HG02798 (cell line): ENCODE measurements around the gene RAPGEF3.

Experiments used
- ATAC-seq: cut with Tn5 transposase; IDR thresholded peaks from one replicate; pipeline ENCODE4 v1.9.1; 2021; ENCODE audit warnings: mild to moderate bottlenecking; ENCODE audit not compliant: unreplicated experiment, poor library complexity

The RAPGEF3 gene

GRCh38 chr12:47758834-47759690 is at the start of gene RAPGEF3:
RAPGEF3 (minus strand) TSS chr12:47758880; CDS start chr12:47758556, 324 bp downstream.
- peak; percentile 50 for ATAC-seq

DNA sequence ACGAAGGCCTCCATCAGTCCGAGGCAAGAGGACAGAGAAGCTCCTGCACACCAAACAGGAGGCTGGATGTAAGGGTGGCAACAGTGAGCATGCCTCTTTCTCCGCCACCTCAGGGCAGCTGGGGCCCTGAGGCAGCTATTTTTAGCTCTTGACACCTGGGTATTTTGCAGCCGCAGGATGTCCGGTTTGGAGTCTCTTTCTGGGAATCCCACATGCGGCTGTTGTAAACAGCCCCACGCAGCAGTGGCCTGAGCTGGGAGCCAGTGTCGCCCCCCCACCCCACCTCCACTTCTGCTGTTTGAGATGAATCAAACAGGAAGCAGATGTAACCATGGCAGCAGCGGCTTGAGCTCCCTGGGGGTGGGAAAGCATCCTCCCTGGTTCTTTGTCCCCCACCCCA is 49.4 kb upstream of the RAPGEF3 start:
- peak; percentile 39 for ATAC-seq

GRCh38 chr12:47807338-47807737 is 48.7 kb upstream of the RAPGEF3 start:
- no peak for ATAC-seq

- no peak for ATAC-seq
These were observed 46.7 kb upstream of the RAPGEF3 start for GRCh38 chr12:47805417-47805816.

GRCh38 chr12:47804171-47804570 is 45.5 kb upstream of the RAPGEF3 start:
- ATAC-seq = no peak

DNA sequence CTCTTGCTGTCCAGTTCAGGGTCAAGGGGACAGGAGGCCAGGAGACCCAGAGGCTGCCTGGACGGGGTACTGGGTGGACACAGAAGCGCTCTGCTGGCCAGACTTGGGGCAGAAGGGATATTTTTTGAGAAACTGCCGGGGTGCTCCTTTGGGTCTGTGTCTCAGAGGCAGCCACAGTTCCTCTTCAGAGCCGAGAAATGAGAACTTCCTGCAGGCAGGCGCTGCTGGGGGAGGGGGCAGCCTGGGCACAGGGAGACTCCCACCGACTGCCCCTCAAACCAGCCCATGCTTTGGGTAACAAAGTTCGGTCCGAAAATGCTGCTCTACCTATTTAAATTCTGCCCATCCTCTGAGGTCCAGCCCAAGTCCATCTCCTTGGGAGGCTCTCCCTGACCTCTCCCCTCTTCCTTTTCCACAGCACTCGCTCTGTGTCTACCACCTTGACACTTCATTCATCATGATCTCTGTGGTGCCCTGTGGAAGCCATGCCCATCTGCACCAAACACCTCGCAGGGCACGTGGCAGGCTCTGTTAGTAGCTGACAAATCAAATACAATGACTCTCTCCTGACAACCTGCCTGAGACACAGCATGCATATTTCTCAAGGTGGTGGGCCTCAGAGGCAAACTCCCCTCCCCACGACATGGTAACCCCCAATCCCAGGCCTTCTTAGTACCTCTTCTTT is 44.7 kb upstream of the RAPGEF3 start:
- ATAC-seq = no peak

DNA sequence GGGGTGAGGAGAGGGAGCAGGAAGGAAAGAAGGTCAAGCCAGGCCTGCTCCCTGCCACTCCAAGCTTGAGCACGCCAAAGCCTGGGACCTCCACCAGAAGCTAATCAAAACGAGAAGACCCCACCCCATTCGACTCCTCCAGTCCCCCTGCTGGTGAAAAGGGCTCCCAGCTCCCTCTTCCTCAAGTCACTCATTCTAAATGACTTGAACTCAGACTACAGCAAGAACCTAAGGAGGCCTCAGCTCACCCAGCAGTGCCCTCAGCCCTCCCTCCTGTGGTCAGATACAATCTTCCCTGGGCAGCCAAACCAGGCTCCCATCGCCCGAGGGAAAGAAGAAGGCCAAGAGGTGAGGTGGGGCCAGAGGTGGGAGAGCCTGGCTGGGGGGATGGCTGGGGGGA is 43.6 kb upstream of the RAPGEF3 start:
- no peak for ATAC-seq

- no peak for ATAC-seq
These were observed 43.2 kb upstream of the RAPGEF3 start for GRCh38 chr12:47801904-47802246.

DNA sequence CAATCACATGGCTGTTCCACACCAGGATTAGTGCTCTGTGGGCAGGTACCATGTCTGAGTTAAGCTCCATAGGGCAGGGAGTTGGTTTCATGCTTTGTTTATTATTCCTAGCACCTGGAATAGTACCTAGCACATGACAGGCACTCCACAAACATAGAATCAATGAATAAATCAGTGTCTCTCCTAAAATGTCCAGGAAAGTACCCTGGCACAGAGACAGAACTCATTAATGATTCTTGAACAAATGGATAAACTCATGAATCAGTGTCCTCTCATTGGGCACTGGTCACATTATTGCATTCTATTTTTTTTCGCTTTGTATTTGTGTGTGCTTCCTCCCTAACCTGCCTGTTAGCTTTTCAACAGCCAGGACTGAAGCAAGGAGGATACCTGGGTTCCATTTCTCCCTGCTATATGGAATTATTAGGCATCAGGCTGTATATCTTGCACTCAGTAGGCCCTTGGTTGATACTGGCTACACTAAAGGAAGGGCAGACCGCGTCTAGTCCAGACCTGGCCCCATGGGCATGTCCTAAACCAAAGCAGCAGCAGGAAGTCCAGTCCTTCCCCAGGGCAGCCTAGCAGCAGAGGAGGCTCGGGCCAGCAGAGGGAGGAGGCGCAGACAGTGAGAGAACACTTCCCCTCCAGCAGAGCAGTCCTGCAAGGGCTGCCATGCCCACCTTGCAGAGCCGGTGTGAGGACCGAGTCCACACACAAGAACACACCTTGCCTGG is 42.7 kb upstream of the RAPGEF3 start:
- ATAC-seq = no peak

- ATAC-seq = no peak
These were observed 41.9 kb upstream of the RAPGEF3 start for GRCh38 chr12:47800582-47800981.

GRCh38 chr12:47799357-47799955 is 40.8 kb upstream of the RAPGEF3 start:
- no peak for ATAC-seq

- ATAC-seq = no peak
These were observed 39.8 kb upstream of the RAPGEF3 start for GRCh38 chr12:47798382-47798948.

- ATAC-seq = peak; percentile 79
These were observed 38.8 kb upstream of the RAPGEF3 start for GRCh38 chr12:47797441-47797840.

- ATAC-seq = no peak
These were observed 37.2 kb upstream of the RAPGEF3 start for GRCh38 chr12:47795814-47796411.

DNA sequence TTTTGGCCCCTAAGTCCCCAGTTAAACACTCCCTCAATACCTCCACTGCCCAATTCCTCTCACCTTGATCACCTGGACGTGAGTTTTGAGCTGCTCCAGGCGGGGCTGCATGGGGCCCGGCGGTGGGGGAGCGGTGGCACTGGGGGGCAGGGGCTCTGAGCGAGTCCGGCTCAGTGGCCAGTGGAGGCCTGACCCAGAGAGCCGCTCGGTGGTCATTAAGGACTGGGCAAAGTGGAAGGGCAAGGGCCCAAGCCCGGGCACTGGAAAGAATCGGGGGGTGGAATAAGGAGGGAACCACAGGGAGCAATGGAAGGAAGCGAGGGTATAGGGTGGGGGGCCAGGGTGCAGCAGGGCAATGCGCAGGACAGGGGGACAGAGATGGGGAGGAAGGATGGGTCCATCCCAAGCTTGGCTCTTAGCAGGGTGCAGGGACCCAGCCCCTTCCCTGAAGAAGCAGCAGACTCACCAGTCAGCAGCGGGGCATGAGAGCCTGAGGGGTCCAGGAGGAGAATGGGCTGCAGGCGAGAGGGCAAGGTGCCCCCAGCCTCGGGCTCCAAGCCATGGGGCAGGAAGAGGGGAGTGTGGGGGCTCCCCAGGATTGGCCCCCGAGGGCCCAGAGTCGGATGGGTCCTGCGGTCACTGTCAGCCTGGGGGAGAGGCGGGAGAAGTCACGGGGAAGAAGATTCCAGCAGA is 36.6 kb upstream of the RAPGEF3 start:
- no peak for ATAC-seq

GRCh38 chr12:47794679-47795078 is 36.0 kb upstream of the RAPGEF3 start:
- ATAC-seq = no peak

DNA sequence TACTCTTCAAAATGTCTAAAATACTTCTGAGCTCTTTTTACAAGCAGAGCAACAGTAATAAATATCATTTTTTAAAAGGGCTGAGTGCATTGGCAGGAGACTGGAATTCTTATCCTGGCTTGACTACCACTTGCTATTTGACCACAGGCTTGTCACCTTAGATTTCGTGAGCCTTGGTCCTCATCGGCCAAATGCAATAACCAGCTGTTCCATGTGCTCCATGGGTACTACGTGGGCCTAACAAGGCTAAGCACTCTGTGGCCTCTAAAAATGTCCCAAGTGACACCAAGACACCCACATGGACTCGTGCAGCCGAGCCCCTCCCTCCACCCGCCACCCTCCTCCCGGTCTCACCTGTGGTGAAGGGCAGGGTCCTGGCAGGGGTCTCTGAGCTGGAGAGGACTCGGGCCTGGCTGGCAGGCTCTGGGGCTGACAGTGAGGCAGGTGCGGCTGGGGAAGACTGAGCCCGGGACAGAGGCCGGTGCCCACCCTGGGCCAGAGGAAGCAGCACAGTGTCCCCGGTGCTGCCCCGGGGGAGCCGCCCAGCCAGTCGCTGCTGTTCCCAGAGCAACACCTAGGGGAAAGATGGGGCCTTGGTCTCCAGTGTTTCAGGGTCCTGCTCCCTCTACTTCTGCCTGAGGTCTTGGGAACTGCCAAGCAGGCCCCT is 34.5 kb upstream of the RAPGEF3 start:
- no peak for ATAC-seq

- ATAC-seq = no peak
These were observed 33.2 kb upstream of the RAPGEF3 start for GRCh38 chr12:47791874-47792273.

GRCh38 chr12:47791351-47791746 is 32.7 kb upstream of the RAPGEF3 start:
- no peak for ATAC-seq
